ENCODE results near the gene PPP1R9A.

PPP1R9A gene

GRCh38 chr7:95028683-95029082 lies 121.3 kb downstream of the PPP1R9A start:
- H3K27me3 ChIP-seq (ENCODE audit: control insufficient read depth, insufficient read depth, low read length): no peaks in the 10 kb centered on the region
- no peak for TF ChIP-seq CTCF (IDR thresholded peaks at IDR 0.05)

GRCh38 chr7:95035295-95035694 lies 127.9 kb downstream of the PPP1R9A start:
- no peak overlapping the region for H3K4me2 ChIP-seq (ENCODE audit: low read length)
- no peak overlapping the region for H3K4me3 ChIP-seq (ENCODE audit: low read depth, low read length)
- H3K27me3 ChIP-seq (ENCODE audit: control insufficient read depth, insufficient read depth, low read length): no peaks in the 10 kb centered on the region
- no peak overlapping the region for H2AFZ ChIP-seq
- no peak for TF ChIP-seq CTCF (IDR thresholded peaks at IDR 0.05)
- no peak overlapping the region for H3K27ac ChIP-seq
- peaks cover 3% of the 10 kb centered on the region for H3K4me1 ChIP-seq
- H3K79me2 ChIP-seq: peaks cover 2% of the 10 kb centered on the region
- H3K9me3 ChIP-seq (ENCODE audit: control insufficient read depth, low read length): no peaks in the 10 kb centered on the region
- H3K36me3 ChIP-seq (ENCODE audit: control insufficient read depth, insufficient read depth, low read length): no peaks in the 10 kb centered on the region
- no peak overlapping the region for H3K9ac ChIP-seq

More at GRCh38 chr7:95028683-95029082, 121.3 kb downstream of the PPP1R9A start:
- H3K4me1 ChIP-seq: peaks cover 3% of the 10 kb centered on the region
- H3K9me3 ChIP-seq (ENCODE audit: control insufficient read depth, low read length): no peaks in the 10 kb centered on the region
- H3K36me3 ChIP-seq (ENCODE audit: control insufficient read depth, insufficient read depth, low read length): no peaks in the 10 kb centered on the region
- H2AFZ ChIP-seq: no peak overlapping the region
- H3K79me2 ChIP-seq: peaks cover 4% of the 10 kb centered on the region
- H3K9ac ChIP-seq: no peak overlapping the region
- no peak overlapping the region for H3K27ac ChIP-seq
- H3K4me2 ChIP-seq (ENCODE audit: low read length): no peak overlapping the region
- H3K4me3 ChIP-seq (ENCODE audit: low read depth, low read length): no peak overlapping the region

- Histone ChIP-seq H3K27ac (no peak overlapping the region), H3K4me3 (ENCODE audit: low read depth, low read length) (no peak overlapping the region), H3K36me3 (ENCODE audit: control insufficient read depth, insufficient read depth, low read length) (no peaks in the 10 kb centered on the region), H3K9me3 (ENCODE audit: control insufficient read depth, low read length) (no peaks in the 10 kb centered on the region), H3K9ac (no peak overlapping the region), H3K4me2 (ENCODE audit: low read length) (no peak overlapping the region), H3K4me1 (peaks cover under 1% of the 10 kb centered on the region), H2AFZ (no peak overlapping the region), H3K27me3 (ENCODE audit: control insufficient read depth, insufficient read depth, low read length) (no peaks in the 10 kb centered on the region), H3K79me2 (peaks cover 2% of the 10 kb centered on the region)
- no peak for TF ChIP-seq CTCF (IDR thresholded peaks at IDR 0.05)
These were observed 133.6 kb downstream of the PPP1R9A start for GRCh38 chr7:95041031-95041430.

- Histone ChIP-seq H3K4me1 (peaks cover 13% of the 10 kb centered on the region), H2AFZ (no peak overlapping the region), H3K27ac (no peak overlapping the region), H3K4me2 (ENCODE audit: low read length) (no peak overlapping the region), H3K27me3 (ENCODE audit: control insufficient read depth, insufficient read depth, low read length) (no peaks in the 10 kb centered on the region), H3K4me3 (ENCODE audit: low read depth, low read length) (no peak overlapping the region), H3K9ac (no peak overlapping the region), H3K79me2 (peaks cover 2% of the 10 kb centered on the region), H3K36me3 (ENCODE audit: control insufficient read depth, insufficient read depth, low read length) (no peaks in the 10 kb centered on the region), H3K9me3 (ENCODE audit: control insufficient read depth, low read length) (no peaks in the 10 kb centered on the region)
- no peak for TF ChIP-seq CTCF (IDR thresholded peaks at IDR 0.05)
These were observed 138.0 kb downstream of the PPP1R9A start for GRCh38 chr7:95045236-95045923.

All from parathyroid adenoma (tissue), 2 donors.